HUES48 (cell line): Measurements from ENCODE around the gene MMP14.

Source experiments
- H3K27ac ChIP-seq: one replicate; pipeline ENCODE4 v1.7.0; 2013; ENCODE audit warnings: low read depth, low read length, inconsistent platforms
- H3K27me3 ChIP-seq: 2 replicates; pipeline ENCODE4 v1.6.1; 2013; ENCODE audit warnings: mild to moderate bottlenecking, low read length; ENCODE audit not compliant: control insufficient read depth, insufficient read depth
- H3K36me3 ChIP-seq: 2 replicates; pipeline ENCODE4 v1.6.1; 2013; ENCODE audit warnings: low read length; ENCODE audit not compliant: control insufficient read depth, insufficient read depth
- H3K4me1 ChIP-seq: 2 replicates; pipeline ENCODE4 v1.6.1; 2013; ENCODE audit warnings: mild to moderate bottlenecking, low read length; ENCODE audit not compliant: control insufficient read depth, insufficient read depth
- H3K4me3 ChIP-seq: 2 replicates; pipeline ENCODE4 v1.5.1; 2013; ENCODE audit warnings: mild to moderate bottlenecking, low read depth, low read length
- H3K9ac ChIP-seq: 2 replicates; pipeline ENCODE4 v1.6.1; 2013; ENCODE audit warnings: mild to moderate bottlenecking, low read depth, low read length, moderate library complexity
- H3K9me3 ChIP-seq: 2 replicates; pipeline ENCODE4 v1.6.1; 2013; ENCODE audit warnings: low read length; ENCODE audit not compliant: control insufficient read depth, insufficient read depth

MMP14 gene

DNA sequence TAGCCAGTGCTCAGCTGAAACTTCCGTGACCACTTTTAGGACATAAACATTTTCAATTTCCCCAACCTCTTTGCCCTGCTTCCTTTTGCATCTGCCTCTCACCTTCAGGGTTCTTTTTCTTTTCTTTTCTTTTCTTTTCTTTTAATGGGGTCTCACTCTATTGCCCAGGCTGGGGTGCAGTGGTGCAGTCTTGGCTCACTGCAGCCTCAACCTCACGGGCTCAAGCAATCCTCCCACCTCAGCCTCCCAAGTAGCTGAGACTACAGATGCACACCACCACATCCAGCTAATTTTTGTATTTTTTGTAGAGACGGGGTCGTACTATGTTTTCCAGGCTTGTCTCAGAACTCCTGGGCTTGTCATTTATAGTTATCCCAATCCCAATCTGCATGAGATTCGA lies 30.5 kb downstream of the MMP14 start:
- Histone ChIP-seq H3K9me3 (no peaks in the 10 kb centered on the region), H3K27me3 (no peaks in the 10 kb centered on the region), H3K36me3 (no peaks in the 10 kb centered on the region), H3K4me1 (peaks cover 8% of the 10 kb centered on the region), H3K4me3 (no peak overlapping the region), H3K9ac (no peak overlapping the region), H3K27ac (no peak overlapping the region)

- H3K4me1 ChIP-seq: peaks cover 11% of the 10 kb centered on the region
- H3K27me3 ChIP-seq: no peaks in the 10 kb centered on the region
- no peak overlapping the region for H3K9ac ChIP-seq
These were observed 34.4 kb downstream of the MMP14 start for GRCh38 chr14:22870811-22871223.

DNA sequence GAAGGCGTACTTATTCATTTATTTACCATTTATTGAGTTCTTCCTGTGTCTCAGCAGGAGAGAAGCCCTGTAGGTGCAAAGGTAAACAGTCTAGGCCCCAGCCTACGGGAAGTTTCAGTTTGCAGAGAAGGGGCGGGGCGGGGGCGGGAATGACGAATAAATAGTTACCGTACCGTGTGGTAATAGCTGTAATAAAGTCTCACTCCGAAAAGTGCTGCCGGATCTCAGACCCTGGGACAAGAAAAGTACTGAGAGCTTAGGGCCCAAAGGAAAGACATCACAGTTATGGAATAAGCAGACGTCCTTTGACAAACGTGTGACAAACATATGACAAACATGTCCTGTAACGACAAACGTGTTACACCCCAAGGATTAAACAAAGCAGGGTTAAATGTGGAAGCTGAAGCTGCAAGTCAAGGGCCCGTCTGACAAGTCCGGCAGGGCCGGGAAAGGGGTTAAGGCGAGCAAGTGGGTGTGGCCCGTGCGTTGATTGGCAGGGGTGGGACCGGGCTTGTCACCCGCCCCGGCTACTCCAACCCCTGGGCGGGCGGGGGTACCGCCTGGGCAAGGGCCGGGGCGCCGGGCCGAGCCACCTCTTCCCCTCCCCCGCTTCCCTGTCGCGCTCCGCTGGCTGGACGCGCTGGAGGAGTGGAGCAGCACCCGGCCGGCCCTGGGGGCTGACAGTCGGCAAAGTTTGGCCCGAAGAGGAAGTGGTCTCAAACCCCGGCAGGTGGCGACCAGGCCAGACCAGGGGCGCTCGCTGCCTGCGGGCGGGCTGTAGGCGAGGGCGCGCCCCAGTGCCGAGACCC lies 35.0 kb downstream of the MMP14 start, which contains the start of gene LRP10:
LRP10 (plus strand) TSS at position 517 of the 809 bp plus-strand sequence. CDS start 564 bp downstream, outside the sequence.
- H3K9ac ChIP-seq: no peak within 1 kb of the TSS; the same call in 1 of the 2 replicates
- H3K4me3 ChIP-seq: peak within 1 kb of the TSS; percentile 69
- H3K4me1 ChIP-seq: peaks cover 11% of the 10 kb centered on the region
- peaks cover 11% of the 10 kb centered on the region for H3K36me3 ChIP-seq
- H3K9me3 ChIP-seq: no peaks in the 10 kb centered on the region
- H3K27ac ChIP-seq: peak within 1 kb of the TSS; percentile 92
- no peaks in the 10 kb centered on the region for H3K27me3 ChIP-seq

More at GRCh38 chr14:22870811-22871223, 34.4 kb downstream of the MMP14 start:
- Histone ChIP-seq H3K27ac (peak overlapping the region; percentile 92), H3K36me3 (peaks cover 7% of the 10 kb centered on the region; the same call in 1 of the 2 replicates), H3K4me3 (peak overlapping the region; percentile 69), H3K9me3 (no peaks in the 10 kb centered on the region)

DNA sequence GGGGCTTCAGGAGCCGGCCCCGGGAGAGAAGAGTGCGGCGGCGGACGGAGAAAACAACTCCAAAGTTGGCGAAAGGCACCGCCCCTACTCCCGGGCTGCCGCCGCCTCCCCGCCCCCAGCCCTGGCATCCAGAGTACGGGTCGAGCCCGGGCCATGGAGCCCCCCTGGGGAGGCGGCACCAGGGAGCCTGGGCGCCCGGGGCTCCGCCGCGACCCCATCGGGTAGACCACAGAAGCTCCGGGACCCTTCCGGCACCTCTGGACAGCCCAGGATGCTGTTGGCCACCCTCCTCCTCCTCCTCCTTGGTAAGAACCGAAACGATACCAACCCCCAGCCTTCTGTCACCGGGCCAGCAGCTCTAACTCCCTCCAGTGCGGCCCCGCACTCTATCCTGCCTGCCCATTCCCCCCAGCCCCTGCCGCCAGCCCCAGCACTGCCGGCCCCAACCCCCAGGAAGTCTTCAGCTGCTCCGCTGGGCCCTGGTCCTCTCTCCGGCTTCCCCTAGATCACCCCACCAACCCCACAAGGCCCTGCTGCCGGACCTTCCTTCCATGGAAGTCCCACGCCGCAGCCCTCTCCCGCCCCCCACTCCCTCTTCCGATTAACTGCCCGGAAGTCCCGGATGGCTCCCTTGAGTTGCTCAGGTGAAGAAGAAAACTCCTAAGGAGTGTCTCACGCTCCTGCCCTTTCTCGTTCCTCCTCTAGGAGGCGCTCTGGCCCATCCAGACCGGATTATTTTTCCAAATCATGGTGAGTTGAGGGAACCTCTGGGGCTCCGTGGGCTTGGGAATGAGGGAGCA lies 35.8 kb downstream of the MMP14 start:
- Histone ChIP-seq H3K27me3 (no peaks in the 10 kb centered on the region), H3K4me3 (peak overlapping the region; percentile 69), H3K9me3 (no peaks in the 10 kb centered on the region), H3K36me3 (peaks cover 13% of the 10 kb centered on the region), H3K4me1 (peaks cover 11% of the 10 kb centered on the region), H3K27ac (peak overlapping the region; percentile 92), H3K9ac (no peak overlapping the region)

- no peaks in the 10 kb centered on the region for H3K27me3 ChIP-seq
- H3K27ac ChIP-seq: no peak overlapping the region
- H3K4me3 ChIP-seq: peak overlapping the region; percentile 69; the same call in 1 of the 2 replicates
- no peak overlapping the region for H3K9ac ChIP-seq
- H3K36me3 ChIP-seq: peaks cover 13% of the 10 kb centered on the region
- H3K9me3 ChIP-seq: no peaks in the 10 kb centered on the region
- peaks cover 11% of the 10 kb centered on the region for H3K4me1 ChIP-seq
These were observed 36.6 kb downstream of the MMP14 start for GRCh38 chr14:22872833-22873520.

DNA sequence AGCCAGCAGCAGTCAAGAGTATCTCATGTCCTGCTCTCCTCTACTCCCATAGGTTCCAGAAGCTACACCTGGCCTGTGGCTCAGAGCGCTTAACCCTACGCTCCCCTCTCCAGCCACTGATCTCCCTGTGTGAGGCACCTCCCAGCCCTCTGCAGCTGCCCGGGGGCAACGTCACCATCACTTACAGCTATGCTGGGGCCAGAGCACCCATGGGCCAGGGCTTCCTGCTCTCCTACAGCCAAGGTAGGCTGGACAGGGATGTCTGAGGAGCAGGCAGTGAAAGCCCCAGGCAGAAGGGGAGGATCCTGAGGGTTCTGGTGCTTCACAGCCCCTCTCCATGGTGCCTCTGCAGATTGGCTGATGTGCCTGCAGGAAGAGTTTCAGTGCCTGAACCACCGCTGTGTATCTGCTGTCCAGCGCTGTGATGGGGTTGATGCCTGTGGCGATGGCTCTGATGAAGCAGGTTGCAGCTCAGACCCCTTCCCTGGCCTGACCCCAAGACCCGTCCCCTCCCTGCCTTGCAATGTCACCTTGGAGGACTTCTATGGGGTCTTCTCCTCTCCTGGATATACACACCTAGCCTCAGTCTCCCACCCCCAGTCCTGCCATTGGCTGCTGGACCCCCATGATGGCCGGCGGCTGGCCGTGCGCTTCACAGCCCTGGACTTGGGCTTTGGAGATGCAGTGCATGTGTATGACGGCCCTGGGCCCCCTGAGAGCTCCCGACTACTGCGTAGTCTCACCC lies 38.8 kb downstream of the MMP14 start:
- Histone ChIP-seq H3K9me3 (no peaks in the 10 kb centered on the region), H3K27ac (no peak overlapping the region), H3K36me3 (peaks cover 13% of the 10 kb centered on the region), H3K4me1 (peaks cover 11% of the 10 kb centered on the region), H3K9ac (no peak overlapping the region), H3K4me3 (no peak overlapping the region), H3K27me3 (no peaks in the 10 kb centered on the region)

- no peak overlapping the region for H3K9ac ChIP-seq
- no peaks in the 10 kb centered on the region for H3K9me3 ChIP-seq
- no peak overlapping the region for H3K4me3 ChIP-seq
- no peaks in the 10 kb centered on the region for H3K27me3 ChIP-seq
- H3K27ac ChIP-seq: no peak overlapping the region
- H3K4me1 ChIP-seq: peaks cover 6% of the 10 kb centered on the region
- peaks cover 13% of the 10 kb centered on the region for H3K36me3 ChIP-seq
These were observed 39.4 kb downstream of the MMP14 start for GRCh38 chr14:22875748-22876319.

DNA sequence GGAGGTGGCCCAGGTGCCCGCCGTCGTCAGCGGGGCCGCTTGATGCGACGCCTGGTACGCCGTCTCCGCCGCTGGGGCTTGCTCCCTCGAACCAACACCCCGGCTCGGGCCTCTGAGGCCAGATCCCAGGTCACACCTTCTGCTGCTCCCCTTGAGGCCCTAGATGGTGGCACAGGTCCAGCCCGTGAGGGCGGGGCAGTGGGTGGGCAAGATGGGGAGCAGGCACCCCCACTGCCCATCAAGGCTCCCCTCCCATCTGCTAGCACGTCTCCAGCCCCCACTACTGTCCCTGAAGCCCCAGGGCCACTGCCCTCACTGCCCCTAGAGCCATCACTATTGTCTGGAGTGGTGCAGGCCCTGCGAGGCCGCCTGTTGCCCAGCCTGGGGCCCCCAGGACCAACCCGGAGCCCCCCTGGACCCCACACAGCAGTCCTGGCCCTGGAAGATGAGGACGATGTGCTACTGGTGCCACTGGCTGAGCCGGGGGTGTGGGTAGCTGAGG lies 40.7 kb downstream of the MMP14 start:
- peaks cover 4% of the 10 kb centered on the region for H3K4me1 ChIP-seq
- no peak overlapping the region for H3K4me3 ChIP-seq
- H3K27me3 ChIP-seq: peaks cover 3% of the 10 kb centered on the region; the same call in 1 of the 2 replicates
- H3K9ac ChIP-seq: no peak overlapping the region
- H3K27ac ChIP-seq: no peak overlapping the region
- H3K36me3 ChIP-seq: peaks cover 13% of the 10 kb centered on the region
- no peaks in the 10 kb centered on the region for H3K9me3 ChIP-seq

DNA sequence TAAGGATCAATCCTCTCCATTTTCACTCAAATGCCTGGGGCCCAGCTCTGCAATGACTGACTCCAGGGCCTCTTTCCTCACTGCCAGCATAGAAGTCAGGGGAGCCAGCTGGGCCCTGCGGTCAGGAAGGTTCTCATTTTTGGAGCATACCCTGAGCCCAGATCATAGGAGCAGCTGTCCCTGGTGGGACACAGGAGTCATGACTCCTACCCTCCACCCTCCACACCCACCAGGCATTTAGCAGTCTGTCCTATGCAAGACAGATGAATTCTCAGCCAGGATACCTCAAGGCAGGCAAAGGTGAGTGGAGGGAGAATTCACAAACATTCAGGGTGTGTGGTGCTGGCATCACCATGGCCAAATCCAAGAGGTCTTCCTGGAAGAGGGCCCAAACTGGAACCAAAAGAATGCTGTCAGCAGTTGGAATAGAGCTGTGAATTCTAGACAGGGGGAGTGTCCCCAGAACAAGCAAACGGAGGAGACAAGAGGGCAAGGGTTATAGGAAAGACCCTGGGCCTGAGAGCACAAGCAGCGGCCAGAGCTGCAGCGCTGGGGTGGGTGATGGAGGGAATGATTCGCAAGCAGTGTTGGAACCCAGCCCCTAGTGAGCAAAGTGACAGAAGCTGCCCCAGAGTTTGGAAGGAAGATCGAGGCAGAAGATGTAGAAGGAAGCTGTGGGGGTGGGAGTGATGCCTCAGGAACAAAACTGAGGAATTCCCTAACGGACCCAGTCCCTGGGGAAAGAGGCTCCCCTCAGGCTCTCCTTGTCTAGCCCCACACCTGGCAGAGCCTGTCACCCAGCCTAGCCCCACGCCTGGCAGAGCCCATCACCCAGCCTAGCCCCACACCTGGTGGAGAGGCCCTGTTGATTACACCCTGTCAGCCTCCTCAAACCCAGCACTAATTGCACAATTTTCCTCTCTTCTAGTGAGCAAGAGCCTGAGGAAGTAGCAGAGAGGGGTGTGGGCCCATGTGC lies 42.2 kb downstream of the MMP14 start:
- Histone ChIP-seq H3K36me3 (peaks cover 13% of the 10 kb centered on the region), H3K4me1 (peaks cover 14% of the 10 kb centered on the region), H3K9me3 (no peaks in the 10 kb centered on the region), H3K27me3 (peaks cover 9% of the 10 kb centered on the region), H3K4me3 (no peak overlapping the region), H3K9ac (no peak overlapping the region), H3K27ac (no peak overlapping the region)
